MCF 10A (cell line): ENCODE measurements around the gene CD164L2. TPM values are rescaled to one million over a fixed set of nuclear protein-coding genes. Genes with fewer than 3 reads are reported as not detected.
A peak's percentile ranks its signal among the peaks of the same experiment; 100 is the strongest.

Experiments used
- BruUV-seq: library from RNA; stranded (reverse); fragments of 400-500 nt; replicated peaks from 2 replicates; lab custom pipeline; 2021; lab: Mats Ljungman, UMichigan
- CTCF ChIA-PET: fragments of 300-600 bp; sonication (Branson Sonifier 250); formaldehyde crosslinking; extraction: SDS; loops from one replicate; lab custom pipeline; 2021; ENCODE audit warnings: antibody characterized with exemption, inconsistent platforms; lab: Yijun Ruan, JAX
- POLR2A ChIA-PET: fragments of 300-600, 350-650 bp; sonication (Branson Sonifier 250); formaldehyde crosslinking; extraction: SDS; loops from one replicate; lab custom pipeline; 2020; ENCODE audit warnings: antibody characterized with exemption, inconsistent platforms; lab: Yijun Ruan, JAX
- DNase-seq: peaks from one replicate; pipeline ENCODE4 v3.0.0-alpha.2; 2018; ENCODE audit not compliant: unreplicated experiment
- H3K27ac Mint-ChIP-seq: one replicate; pipeline ENCODE4 v1.8.0; 2022; ENCODE audit warnings: mild to moderate bottlenecking, low read depth, mixed read lengths; ENCODE audit not compliant: unreplicated experiment
- H3K27me3 Mint-ChIP-seq: one replicate; pipeline ENCODE4 v1.8.0; 2022; ENCODE audit warnings: mixed read lengths; ENCODE audit not compliant: insufficient read depth, unreplicated experiment
- H3K36me3 Mint-ChIP-seq: one replicate; pipeline ENCODE4 v1.8.0; 2022; ENCODE audit warnings: mild to moderate bottlenecking, moderate library complexity, mixed read lengths; ENCODE audit not compliant: insufficient read depth, unreplicated experiment
- H3K4me1 Mint-ChIP-seq: one replicate; pipeline ENCODE4 v1.8.0; 2022; ENCODE audit warnings: mixed read lengths; ENCODE audit not compliant: insufficient read depth, unreplicated experiment
- H3K4me3 Mint-ChIP-seq: one replicate; pipeline ENCODE4 v1.8.0; 2022; ENCODE audit warnings: mild to moderate bottlenecking, moderate library complexity, mixed read lengths; ENCODE audit not compliant: unreplicated experiment
- H3K9me3 Mint-ChIP-seq: one replicate; pipeline ENCODE4 v1.8.0; 2022; ENCODE audit warnings: mixed read lengths; ENCODE audit not compliant: unreplicated experiment
- CTCF ChIP-seq: fragments of 200-600 bp; IDR thresholded peaks from one replicate; pipeline ENCODE4 v1.8.0; 2022; ENCODE audit warnings: antibody characterized with exemption, mild to moderate bottlenecking; ENCODE audit not compliant: unreplicated experiment
- intact Hi-C: fragments of 100-400 bp; cut with micrococcal nuclease; formaldehyde crosslinking; loops from 2 replicates; pipeline ENCODE4 v1.14.1; 2022
- total RNA-seq: library from RNA; stranded (reverse); gene quantifications from 2 replicates; pipeline ENCODE4 v1.2.3, GENCODE V29; 2022

Gene CD164L2
- total RNA-seq, 1 experiment from 2014 or later: 0.23 TPM

- Mint-ChIP-seq H3K4me1 (peaks cover 6% of the 10 kb centered on the region), H3K27ac (no peak overlapping the region), H3K36me3 (peaks cover 71% of the 10 kb centered on the region), H3K4me3 (no peak overlapping the region), H3K9me3 (no peaks in the 10 kb centered on the region), H3K27me3 (no peaks in the 10 kb centered on the region)
- POLR2A ChIA-PET: interaction anchor here (0.7 kb wide), 1 partner anchor 31 kb away, joined by 3 read pairs; no protein-coding TSS in a partner anchor
- CTCF ChIA-PET: interaction anchor here (1.7 to 5.8 kb wide), 2 partner anchors 10 to 202 kb away, joined by 8 to 52 read pairs; no protein-coding TSS in a partner anchor
- TF ChIP-seq CTCF: no peak
- intact Hi-C loops: no loop called here
- BruUV-seq: no TSS peak
- no peak for DNase-seq
These were observed 21.9 kb upstream of the CD164L2 start for GRCh38 chr1:27405074-27405473.

GRCh38 chr1:27403931-27404330 lies 20.8 kb upstream of the CD164L2 start:
- no peak for DNase-seq
- peaks cover 60% of the 10 kb centered on the region for H3K36me3 Mint-ChIP-seq
- H3K4me1 Mint-ChIP-seq: peaks cover 6% of the 10 kb centered on the region
- intact Hi-C loops: no loop called here
- H3K4me3 Mint-ChIP-seq: no peak overlapping the region
- TF ChIP-seq CTCF: no peak
- no peaks in the 10 kb centered on the region for H3K27me3 Mint-ChIP-seq
- no peaks in the 10 kb centered on the region for H3K9me3 Mint-ChIP-seq
- no peak overlapping the region for H3K27ac Mint-ChIP-seq
- CTCF ChIA-PET: interaction anchor here (1.6 to 5.8 kb wide), 2 partner anchors 10 to 203 kb away, joined by 4 to 52 read pairs; no protein-coding TSS in a partner anchor
- POLR2A ChIA-PET: interaction anchor here (1.2 to 1.5 kb wide), 2 partner anchors 21 to 39 kb away, joined by 3 read pairs; partner anchors contain the start of gene CD164L2
- BruUV-seq: no TSS peak

GRCh38 chr1:27403065-27403726 lies 20.1 kb upstream of the CD164L2 start:
- no peak overlapping the region for H3K27ac Mint-ChIP-seq
- POLR2A ChIA-PET: interaction anchor here (0.5 to 1.5 kb wide), 5 partner anchors 8 to 103 kb away, joined by 3 to 4 read pairs (median 3); partner anchors contain the start of gene CD164L2
- H3K9me3 Mint-ChIP-seq: no peaks in the 10 kb centered on the region
- TF ChIP-seq CTCF: no peak
- H3K36me3 Mint-ChIP-seq: peaks cover 53% of the 10 kb centered on the region
- BruUV-seq: no TSS peak
- CTCF ChIA-PET: interaction anchor here (0.5 to 5.8 kb wide), 9 partner anchors 10 to 260 kb away, joined by 3 to 52 read pairs (median 4); partner anchors contain the start of gene AHDC1
- no peak for DNase-seq
- H3K27me3 Mint-ChIP-seq: no peaks in the 10 kb centered on the region
- intact Hi-C loops: no loop called here
- peaks cover 2% of the 10 kb centered on the region for H3K4me1 Mint-ChIP-seq
- no peak overlapping the region for H3K4me3 Mint-ChIP-seq

GRCh38 chr1:27402349-27402754 lies 19.2 kb upstream of the CD164L2 start:
- Mint-ChIP-seq H3K27ac (no peak overlapping the region), H3K9me3 (no peaks in the 10 kb centered on the region), H3K4me1 (no peaks in the 10 kb centered on the region), H3K27me3 (no peaks in the 10 kb centered on the region), H3K4me3 (no peak overlapping the region), H3K36me3 (peaks cover 44% of the 10 kb centered on the region)
- DNase-seq: peak; percentile 57
- intact Hi-C loops: loop anchor here (1.0 kb wide), 1 partner anchor 204 kb away; no protein-coding TSS in a partner anchor
- CTCF ChIA-PET: interaction anchor here (0.6 to 5.8 kb wide), 11 partner anchors 9 to 1317 kb away, joined by 3 to 52 read pairs (median 3); no protein-coding TSS in a partner anchor
- peak; percentile 35 for TF ChIP-seq CTCF
- POLR2A ChIA-PET: interaction anchor here (0.8 to 1.2 kb wide), 3 partner anchors 9 to 202 kb away, joined by 3 to 4 read pairs (median 3); partner anchors contain the start of gene AHDC1
- no TSS peak for BruUV-seq
